AG09319 (cell line): ENCODE data around the gene CEBPG.

Source experiments
- DNase-seq: peaks from one replicate; pipeline ENCODE4 v3.0.0-alpha.2; 2010; ENCODE audit warnings: low read depth; ENCODE audit errors: extremely low read depth
- TF ChIP-seq, protein P1 (sequence below): IDR thresholded peaks from 2 replicates; pipeline ENCODE4 v1.5.1; 2011; ENCODE audit warnings: low read depth, mild to moderate bottlenecking, inconsistent platforms, low read length, moderate library complexity

CEBPG gene

DNA sequence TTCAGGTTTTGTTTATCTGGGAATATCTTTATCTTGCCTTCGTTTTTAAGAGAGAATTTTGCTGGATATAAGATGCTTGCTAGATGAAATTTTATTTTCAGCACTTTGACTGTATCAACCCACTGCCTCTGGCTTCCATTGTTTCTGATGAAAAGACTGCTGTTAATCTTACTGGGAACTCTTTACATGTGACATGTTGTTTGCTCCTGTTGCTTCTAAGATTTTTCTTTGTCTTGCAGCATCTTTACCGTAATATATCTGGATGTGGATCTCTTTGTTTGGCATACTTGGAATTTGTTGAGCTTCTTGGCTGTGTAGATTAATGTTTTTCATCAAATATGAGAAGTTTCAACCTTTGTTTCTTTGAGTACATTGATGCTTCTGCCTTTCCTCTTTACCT lies 18.0 kb upstream of the CEBPG start:
- no peak for DNase-seq
- TF ChIP-seq, protein P1, sequence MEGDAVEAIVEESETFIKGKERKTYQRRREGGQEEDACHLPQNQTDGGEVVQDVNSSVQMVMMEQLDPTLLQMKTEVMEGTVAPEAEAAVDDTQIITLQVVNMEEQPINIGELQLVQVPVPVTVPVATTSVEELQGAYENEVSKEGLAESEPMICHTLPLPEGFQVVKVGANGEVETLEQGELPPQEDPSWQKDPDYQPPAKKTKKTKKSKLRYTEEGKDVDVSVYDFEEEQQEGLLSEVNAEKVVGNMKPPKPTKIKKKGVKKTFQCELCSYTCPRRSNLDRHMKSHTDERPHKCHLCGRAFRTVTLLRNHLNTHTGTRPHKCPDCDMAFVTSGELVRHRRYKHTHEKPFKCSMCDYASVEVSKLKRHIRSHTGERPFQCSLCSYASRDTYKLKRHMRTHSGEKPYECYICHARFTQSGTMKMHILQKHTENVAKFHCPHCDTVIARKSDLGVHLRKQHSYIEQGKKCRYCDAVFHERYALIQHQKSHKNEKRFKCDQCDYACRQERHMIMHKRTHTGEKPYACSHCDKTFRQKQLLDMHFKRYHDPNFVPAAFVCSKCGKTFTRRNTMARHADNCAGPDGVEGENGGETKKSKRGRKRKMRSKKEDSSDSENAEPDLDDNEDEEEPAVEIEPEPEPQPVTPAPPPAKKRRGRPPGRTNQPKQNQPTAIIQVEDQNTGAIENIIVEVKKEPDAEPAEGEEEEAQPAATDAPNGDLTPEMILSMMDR, result no peak

DNA sequence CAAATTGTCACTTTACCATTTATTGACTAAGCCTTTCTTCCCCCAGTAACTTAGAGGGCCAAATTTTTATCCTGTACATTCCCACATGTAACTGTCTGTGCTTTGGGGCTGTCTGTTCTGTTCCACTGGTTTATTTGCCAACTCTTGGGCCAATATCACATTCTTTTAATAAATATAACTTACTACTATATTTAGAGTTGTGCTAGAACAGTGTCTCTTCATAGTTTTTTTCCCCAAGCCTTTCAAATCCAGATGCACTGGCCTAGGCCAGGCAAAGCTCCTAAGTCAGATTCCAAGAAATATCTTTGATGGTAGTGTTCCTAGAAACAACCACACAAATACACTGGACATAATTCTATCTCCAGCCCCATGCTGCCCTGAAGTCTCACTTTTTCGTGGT lies 16.0 kb upstream of the CEBPG start:
- TF ChIP-seq, protein P1, result no peak

DNA sequence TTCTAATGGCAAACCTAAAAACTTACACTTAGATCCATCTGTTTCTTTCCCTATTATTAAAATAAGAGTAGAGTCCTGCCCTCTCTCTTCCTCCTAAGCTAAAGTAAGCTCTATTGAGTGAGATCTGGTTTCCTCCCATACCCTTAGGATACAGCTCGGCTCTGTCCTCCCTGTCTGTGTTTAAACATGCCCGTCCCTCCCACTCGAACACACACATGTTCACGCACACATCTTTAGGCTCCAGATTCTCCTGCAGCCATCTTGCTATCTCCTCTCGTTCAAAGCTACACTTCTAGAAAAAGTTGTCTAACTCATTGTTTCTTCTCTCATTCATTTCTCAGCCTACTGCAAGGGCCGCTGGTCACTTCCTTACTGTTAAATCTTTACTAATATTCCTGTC lies 15.1 kb upstream of the CEBPG start:
- DNase-seq, result no peak
- TF ChIP-seq, protein P1, result no peak

More for the DNA sequence above, 16.0 kb upstream of the CEBPG start:
- DNase-seq, result no peak

DNA sequence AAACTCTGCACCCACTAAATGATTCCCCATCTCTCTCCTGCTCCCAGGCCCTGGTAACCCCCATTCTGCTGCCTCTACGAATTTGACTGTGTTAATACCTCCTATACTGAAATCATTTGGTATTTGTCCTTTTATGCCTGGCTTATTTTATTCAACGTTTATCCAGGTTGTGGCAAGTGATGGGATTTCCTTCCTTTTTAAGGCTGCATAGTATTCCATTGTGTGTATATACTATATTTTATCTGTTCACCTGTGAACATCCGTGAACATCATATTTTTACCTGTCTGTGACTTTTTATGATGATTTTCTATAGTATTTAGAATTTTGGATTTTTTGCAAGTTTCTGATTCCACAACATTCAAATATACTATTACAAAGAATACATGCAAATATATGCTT lies 13.9 kb upstream of the CEBPG start:
- DNase-seq, result no peak
- TF ChIP-seq, protein P1, result no peak

DNA sequence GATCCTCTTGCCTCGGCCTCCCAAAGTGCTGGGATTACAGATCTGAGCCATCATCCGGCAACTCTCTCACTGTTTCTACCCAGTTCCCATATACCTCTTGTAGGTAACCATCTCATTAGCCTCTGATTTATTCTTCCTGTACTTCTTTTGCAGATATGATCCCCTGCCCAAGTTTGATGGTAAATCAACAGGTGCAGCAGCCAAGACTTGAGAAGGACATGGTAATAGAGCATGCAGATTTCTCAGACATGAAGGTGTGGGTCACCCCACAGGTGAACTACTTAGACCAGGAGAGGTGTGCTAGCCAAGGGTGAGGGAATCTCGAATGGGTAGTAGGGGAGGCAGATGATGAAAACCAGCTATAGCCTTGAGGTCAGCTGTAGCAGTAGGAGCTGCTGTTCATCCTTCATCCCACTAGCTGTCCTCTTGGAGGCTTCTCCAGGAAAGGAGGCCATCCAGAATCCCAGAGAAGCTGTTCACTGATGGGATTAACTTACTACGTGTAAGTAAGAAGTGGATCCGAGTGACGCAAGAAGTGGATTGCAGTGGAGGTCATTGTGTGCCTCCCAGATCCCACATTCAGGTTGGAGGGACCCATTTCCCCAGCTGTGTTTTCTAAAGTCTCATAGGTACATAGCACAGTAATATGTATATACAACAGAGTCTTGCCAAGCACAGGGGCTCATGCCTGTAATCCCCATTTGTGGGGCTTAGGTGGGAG lies 10.8 kb upstream of the CEBPG start:
- no peak for DNase-seq
- TF ChIP-seq, protein P1, result no peak

DNA sequence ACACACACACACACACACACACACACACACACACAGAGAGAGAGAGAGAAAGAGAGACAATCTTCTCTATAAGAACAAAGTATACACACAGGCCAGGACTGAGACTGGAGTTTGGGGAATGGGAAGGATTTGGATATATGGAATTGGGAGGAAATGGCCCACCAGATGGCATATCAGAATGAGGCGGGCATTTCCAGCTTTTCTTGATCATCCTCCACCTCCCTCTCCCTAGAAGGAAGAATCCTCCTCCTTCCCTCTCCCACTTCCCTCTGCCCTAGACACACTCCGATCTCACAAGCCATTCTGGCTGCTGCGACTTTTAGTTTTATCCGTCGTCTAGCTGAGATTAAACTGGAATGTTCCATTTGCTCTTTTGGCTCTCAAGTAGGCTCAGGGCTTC lies 10.0 kb upstream of the CEBPG start:
- TF ChIP-seq, protein P1, result no peak

DNA sequence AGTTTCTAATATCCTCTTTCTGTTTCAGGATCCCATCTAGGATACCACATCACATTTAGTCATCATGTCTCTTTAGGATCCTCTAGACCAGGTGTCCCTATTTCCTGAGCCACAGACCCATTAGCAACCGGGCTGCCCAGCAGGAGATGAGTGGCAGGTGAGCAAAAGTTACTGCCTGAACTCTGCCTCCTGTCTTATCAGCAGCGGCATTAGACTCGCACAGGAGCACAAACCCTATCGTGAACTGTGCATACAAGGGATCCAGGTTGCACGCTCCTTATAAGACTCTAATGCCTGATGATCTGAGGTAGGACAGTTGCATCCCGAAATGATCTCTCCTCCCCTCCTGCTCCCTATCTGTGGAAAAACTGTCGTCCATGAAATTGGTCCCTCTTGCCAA lies 7.8 kb upstream of the CEBPG start:
- TF ChIP-seq, protein P1, result no peak
- DNase-seq, result no peak

More for the DNA sequence above, 10.0 kb upstream of the CEBPG start:
- DNase-seq, result no peak
